GM21360 (cell line): ENCODE results near the gene JAG2.
"Not testable (repeated sequence)": the region's sequence is repeated elsewhere in the genome, so short reads cannot be mapped to it uniquely, and the experiment has no call there.

Source experiments
- ATAC-seq: cut with Tn5 transposase; IDR thresholded peaks from one replicate; pipeline ENCODE4 v1.9.1; 2021; ENCODE audit warnings: mild to moderate bottlenecking, moderate library complexity; ENCODE audit not compliant: unreplicated experiment

JAG2 gene

DNA sequence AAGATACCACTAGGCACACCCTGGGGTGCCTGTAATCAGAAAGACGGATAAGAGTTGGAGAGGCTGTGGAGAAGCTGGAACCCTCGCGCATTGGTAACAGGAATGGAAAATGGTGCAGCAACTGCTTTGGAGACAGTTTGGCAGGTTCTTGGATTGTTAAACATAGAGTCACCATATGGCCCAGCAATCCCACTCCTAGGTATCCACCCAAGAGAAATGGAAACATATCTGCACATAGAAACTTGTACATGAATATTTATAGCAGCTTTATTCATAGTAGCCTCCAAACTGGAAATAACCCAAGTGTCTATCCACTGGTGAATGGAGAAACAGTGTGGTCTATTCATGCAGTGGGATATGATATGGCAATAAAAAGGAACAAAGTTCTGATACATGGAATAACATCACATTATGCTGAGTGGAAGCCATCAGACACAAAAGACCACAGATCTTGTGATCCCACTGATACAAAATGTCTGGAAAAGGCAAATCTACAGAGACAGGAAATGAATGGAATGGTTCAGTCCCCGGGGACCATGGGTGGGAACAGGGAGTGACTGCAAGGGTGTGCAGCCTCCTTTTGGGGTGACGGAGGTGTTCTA lies 45.4 kb downstream of the JAG2 start:
- ATAC-seq = no peak

- ATAC-seq = no peak
Measured at GRCh38 chr14:105120056-105120455, 48.5 kb downstream of the JAG2 start.

- ATAC-seq = no peak
Measured at GRCh38 chr14:105119408-105120025, 49.1 kb downstream of the JAG2 start.

- no peak for ATAC-seq
Measured at GRCh38 chr14:105118646-105119407, 49.7 kb downstream of the JAG2 start.

DNA sequence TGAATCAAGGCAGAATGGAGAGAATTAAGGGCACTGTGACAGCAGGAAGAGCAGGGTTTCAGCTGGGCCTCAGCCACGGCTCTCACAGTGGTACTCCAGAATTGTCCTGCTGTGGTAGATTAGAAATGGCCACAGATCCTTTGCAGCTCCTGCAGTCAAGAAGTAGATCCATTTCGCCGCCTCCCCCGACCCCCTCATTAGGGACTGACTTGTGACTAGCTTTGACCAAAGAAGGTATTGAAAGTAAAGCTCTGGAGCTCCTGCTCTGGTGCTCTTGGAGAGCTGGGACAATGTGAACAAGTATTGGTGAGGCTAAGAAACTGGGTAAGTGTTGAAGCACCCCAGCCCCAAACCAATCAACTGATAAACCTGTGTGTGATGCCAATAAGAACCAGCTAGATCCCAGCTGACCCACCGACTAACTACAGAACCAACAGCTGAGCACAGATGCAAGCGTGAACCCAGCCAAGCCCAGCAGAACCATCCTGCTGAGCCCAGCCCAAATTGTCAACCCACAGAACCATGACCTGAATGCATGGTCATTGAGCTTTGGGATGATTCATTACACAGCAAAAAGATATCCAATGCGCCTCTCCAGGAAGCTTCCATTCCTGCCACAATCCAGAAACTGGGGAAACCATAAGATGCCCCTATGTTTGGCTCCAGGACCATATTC lies 50.7 kb downstream of the JAG2 start:
- ATAC-seq = no peak

- ATAC-seq = no peak
Measured at GRCh38 chr14:105117257-105117646, 51.3 kb downstream of the JAG2 start.

GRCh38 chr14:105116451-105117256 lies 51.9 kb downstream of the JAG2 start:
- no peak for ATAC-seq

DNA sequence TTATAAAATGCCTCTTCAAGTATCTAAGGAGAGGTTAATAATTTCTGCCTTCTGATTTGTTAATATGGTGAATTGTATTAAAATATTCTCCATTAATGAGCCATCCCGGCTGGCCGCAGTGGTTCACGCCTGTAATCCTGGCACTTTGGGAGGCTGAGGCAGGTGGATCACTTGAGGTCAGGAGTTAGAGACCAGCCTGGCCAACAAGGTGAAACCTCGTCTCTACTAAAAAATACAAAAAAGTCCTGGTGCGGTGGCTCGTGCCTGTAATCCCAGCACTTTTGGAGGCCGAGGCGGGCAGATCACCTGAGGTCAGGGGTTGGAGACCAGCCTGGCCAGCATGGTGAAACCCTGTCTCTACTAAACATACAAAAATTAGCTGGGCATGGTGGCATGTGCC lies 59.3 kb downstream of the JAG2 start:
- ATAC-seq = not testable (repeated sequence)

DNA sequence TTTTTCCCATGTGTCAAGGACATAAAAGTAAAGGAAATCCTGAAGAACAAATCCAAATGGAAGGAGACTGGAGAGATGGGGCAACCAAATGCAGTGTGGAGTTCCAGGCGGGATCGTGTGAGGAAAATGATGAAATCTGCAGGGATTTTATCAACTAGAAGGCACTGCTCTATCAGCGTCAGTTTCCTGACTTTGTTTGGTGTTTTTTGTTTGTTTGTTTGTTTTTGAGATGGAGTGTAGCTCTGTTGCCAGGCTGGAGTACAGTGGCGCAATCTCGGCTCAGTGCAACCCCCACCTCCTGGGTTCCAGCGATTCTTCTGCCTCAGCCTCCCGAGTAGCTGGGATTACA lies 60.1 kb downstream of the JAG2 start:
- ATAC-seq = no peak

GRCh38 chr14:105107781-105108515 lies 60.6 kb downstream of the JAG2 start:
- ATAC-seq = no peak

DNA sequence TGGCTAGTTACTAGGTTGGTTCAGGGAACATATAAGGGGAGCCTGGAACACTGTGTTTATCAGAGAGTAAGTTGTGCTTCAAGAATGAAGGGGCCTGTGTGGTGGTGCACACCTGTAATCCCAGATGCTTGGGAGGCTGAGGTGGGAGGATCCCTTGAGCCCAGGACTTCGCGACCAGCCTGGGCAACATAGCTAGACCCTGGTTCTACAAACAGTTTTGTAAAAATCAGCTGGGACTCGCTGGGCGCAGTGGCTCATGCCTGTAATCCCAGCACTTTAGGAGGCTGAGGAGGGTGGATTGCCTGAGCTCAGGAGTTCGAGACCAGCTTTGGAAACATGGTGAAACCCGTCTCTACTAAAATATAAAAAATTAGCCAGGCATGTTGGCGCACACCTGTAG lies 61.2 kb downstream of the JAG2 start:
- no peak for ATAC-seq

GRCh38 chr14:105105158-105105557 lies 63.4 kb downstream of the JAG2 start:
- ATAC-seq = no peak

- no peak for ATAC-seq
Measured at GRCh38 chr14:105102893-105103292, 65.7 kb downstream of the JAG2 start.

DNA sequence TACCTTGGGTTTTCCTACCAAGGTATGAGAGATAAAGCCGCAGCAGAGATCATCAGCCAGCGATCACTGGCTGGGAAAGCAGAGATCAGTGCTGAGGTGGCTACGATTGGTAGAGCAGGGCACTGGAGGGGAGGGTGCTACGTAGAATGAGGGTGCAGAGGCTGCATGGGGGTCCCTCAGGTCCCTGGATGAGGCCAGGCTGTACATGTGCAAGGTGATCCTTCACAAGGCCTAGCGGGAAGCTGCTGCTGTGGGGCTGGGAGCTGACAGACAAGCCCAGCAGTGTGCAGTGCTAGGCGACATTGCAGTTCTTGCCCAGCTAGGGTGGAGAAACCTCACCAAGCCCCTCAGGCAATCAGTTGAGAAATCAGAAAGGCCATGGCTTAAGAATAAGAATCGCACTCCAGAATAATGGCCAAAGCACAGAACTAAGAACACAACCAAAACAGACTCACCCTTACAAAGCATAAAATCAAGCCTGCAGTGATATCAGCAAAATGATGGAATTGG lies 66.2 kb downstream of the JAG2 start:
- no peak for ATAC-seq

GRCh38 chr14:105100910-105101309 lies 67.7 kb downstream of the JAG2 start:
- ATAC-seq = no peak

- ATAC-seq = no peak
Measured at GRCh38 chr14:105099778-105100177, 68.8 kb downstream of the JAG2 start.

GRCh38 chr14:105098316-105098715 lies 70.3 kb downstream of the JAG2 start:
- ATAC-seq = no peak

- ATAC-seq = no peak
Measured at GRCh38 chr14:105097794-105098127, 70.8 kb downstream of the JAG2 start.

DNA sequence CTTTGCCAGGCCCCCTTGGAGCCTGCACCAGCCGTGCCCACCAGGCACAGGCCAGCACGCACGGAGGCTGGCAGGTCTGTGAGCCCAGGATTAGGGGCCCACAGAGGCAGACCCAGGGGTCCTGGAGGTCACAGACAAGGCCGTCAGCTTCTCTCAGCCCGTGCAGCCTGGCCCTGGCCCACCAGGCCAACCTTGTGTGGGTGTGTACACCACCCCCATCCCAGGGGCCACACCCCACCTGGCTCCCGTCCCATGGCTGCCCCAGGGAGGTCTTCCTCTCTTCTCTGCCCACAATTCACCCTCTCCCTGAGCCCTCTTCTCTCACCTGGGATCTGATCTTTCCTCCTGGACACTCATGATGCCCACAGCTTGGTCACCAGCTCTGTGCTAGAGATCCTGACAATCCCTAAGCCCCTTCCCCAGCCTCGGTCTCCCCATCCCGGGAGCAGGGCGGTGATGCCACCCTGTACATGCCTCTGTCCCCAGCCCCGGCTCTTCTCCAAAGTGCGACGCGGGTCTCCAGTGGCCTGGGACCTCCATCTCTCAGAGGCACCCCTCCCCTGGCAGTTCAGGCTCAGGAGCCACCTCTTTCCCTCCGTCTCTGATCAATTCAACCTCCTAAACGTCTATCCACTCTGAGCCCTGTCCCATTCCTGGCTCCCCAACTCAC lies 72.2 kb downstream of the JAG2 start:
- no peak for ATAC-seq
